B cell (primary cell): ENCODE data around the gene EPB41. TPM values are rescaled to one million over a fixed set of nuclear protein-coding genes. Genes with fewer than 3 reads are reported as not detected.

ENCODE experiments used
- ATAC-seq: fragments of 200-7000 bp; cut with Tn5 transposase; one replicate; pipeline ENCODE4 v1.10.0; 2021; ENCODE audit warnings: low read depth, mild to moderate bottlenecking, moderate number of reproducible peaks, moderate library complexity
- CTCF ChIA-PET: fragments of 350-600 bp; sonication (Branson Sonifier 250); formaldehyde crosslinking; loops from one replicate; lab custom pipeline; 2021; ENCODE audit warnings: antibody characterized with exemption, inconsistent platforms; lab: Charles Lee
- POLR2A ChIA-PET: fragments of 350-600 bp; sonication (Branson Sonifier 250); formaldehyde crosslinking; loops from one replicate; lab custom pipeline; 2021; ENCODE audit warnings: antibody characterized with exemption; lab: Charles Lee
- DNase-seq: peaks from one replicate; pipeline ENCODE4 v3.0.0; 2013
- H2AFZ ChIP-seq: 2 replicates; pipeline ENCODE4 v1.6.1; 2012; ENCODE audit warnings: mild to moderate bottlenecking, low read depth, low read length; ENCODE audit not compliant: insufficient read depth, poor library complexity, severe bottlenecking
- H3K27ac ChIP-seq, 2 donors: 1 replicate in 1 of 2; 2 replicates in 1 of 2; pipeline ENCODE4 v1.5.1; 2012 to 2013; ENCODE audit warnings: low read length in 2 of 2, mild to moderate bottlenecking in 2 of 2, moderate library complexity in 1 of 2
- H3K27me3 ChIP-seq, 4 experiments: fragments of 200-600 bp in 1 of 4; sonication (generic) in 1 of 4; replicated peaks in 1 of 4; 1 replicate in 2 of 4; 2 replicates in 2 of 4; pipeline versions ENCODE4 v1.6.1 to v1.7.0; 2013 to 2016; ENCODE audit warnings: low read length in 3 of 4, mild to moderate bottlenecking in 2 of 4, mixed read lengths in 1 of 4, moderate library complexity in 1 of 4; ENCODE audit not compliant: insufficient read depth in 4 of 4, control insufficient read depth in 3 of 4; ENCODE audit errors: control extremely low read depth in 1 of 4
- H3K36me3 ChIP-seq, 2 experiments: replicated peaks in 1 of 2; 1 replicate in 1 of 2; 2 replicates in 1 of 2; pipeline versions ENCODE4 v1.6.1 to v1.7.1; 2013; ENCODE audit warnings: low read length in 1 of 2; ENCODE audit not compliant: insufficient read depth in 2 of 2, control insufficient read depth in 1 of 2; ENCODE audit errors: control extremely low read depth in 1 of 2, extremely low read depth in 1 of 2
- H3K4me1 ChIP-seq, 2 donors: fragments of 200-600 bp in 1 of 2; sonication (generic) in 1 of 2; 1 replicate in 1 of 2; 2 replicates in 1 of 2; pipeline versions ENCODE4 v1.5.1 to v1.6.1; 2013 to 2017; ENCODE audit warnings: low read length in 2 of 2; ENCODE audit not compliant: control insufficient read depth in 2 of 2, insufficient read depth in 2 of 2
- H3K4me2 ChIP-seq: replicated peaks from 2 replicates; pipeline ENCODE3; 2012; ENCODE audit warnings: mild to moderate bottlenecking, low read depth, low read length; ENCODE audit not compliant: poor library complexity, severe bottlenecking
- H3K4me3 ChIP-seq, 5 experiments: fragments of 200-600 bp in 1 of 5; sonication (generic) in 1 of 5; 1 replicate in 3 of 5; 2 replicates in 2 of 5; pipeline versions ENCODE4 v1.5.1 to v1.7.0; 2011 to 2016; ENCODE audit warnings: low read length in 4 of 5, mild to moderate bottlenecking in 4 of 5, low read depth in 2 of 5, control low read depth in 1 of 5, moderate library complexity in 1 of 5; ENCODE audit not compliant: insufficient read depth in 1 of 5; ENCODE audit errors: control extremely low read depth in 1 of 5, extremely low read depth in 1 of 5
- H3K79me2 ChIP-seq: fragments of 200-600 bp; sonication (generic); one replicate; pipeline ENCODE4 v1.6.0; 2016; ENCODE audit warnings: low read length; ENCODE audit not compliant: control insufficient read depth, insufficient read depth
- H3K9ac ChIP-seq: fragments of 200-600 bp; sonication (generic); 2 replicates; pipeline ENCODE4 v1.6.1; 2017; ENCODE audit warnings: mild to moderate bottlenecking, low read length, moderate library complexity
- H3K9me3 ChIP-seq, 3 donors: one replicate each; pipeline versions ENCODE4 v1.6.1 to v1.7.1; 2013; ENCODE audit warnings: low read length in 2 of 3; ENCODE audit not compliant: control insufficient read depth in 2 of 3, insufficient read depth in 1 of 3; ENCODE audit errors: control extremely low read depth in 1 of 3
- H4K20me1 ChIP-seq: 2 replicates; pipeline ENCODE4 v1.6.0; 2012; ENCODE audit warnings: mild to moderate bottlenecking, low read length; ENCODE audit not compliant: insufficient read depth, control insufficient read depth, poor library complexity, severe bottlenecking
- H3K27ac Mint-ChIP-seq: one replicate; pipeline ENCODE4 v1.8.0; 2021; ENCODE audit warnings: mixed read lengths
- H3K27me3 Mint-ChIP-seq: one replicate; pipeline ENCODE4 v1.8.0; 2021; ENCODE audit warnings: mixed read lengths
- H3K4me1 Mint-ChIP-seq: one replicate; pipeline ENCODE4 v1.8.0; 2021; ENCODE audit warnings: mixed read lengths
- H3K4me3 Mint-ChIP-seq: one replicate; pipeline ENCODE4 v1.8.0; 2021; ENCODE audit warnings: mixed read lengths
- H3K9me3 Mint-ChIP-seq: one replicate; pipeline ENCODE4 v1.8.0; 2022; ENCODE audit warnings: mixed read lengths; ENCODE audit not compliant: insufficient read depth
- CTCF ChIP-seq: fragments of 200-600 bp; IDR thresholded peaks from one replicate; pipeline ENCODE4 v1.8.0; 2022; ENCODE audit warnings: antibody characterized with exemption, mild to moderate bottlenecking
- EZH2 ChIP-seq: IDR thresholded peaks from 2 replicates; pipeline ENCODE4 v1.6.1; 2012; ENCODE audit warnings: borderline replicate concordance, low read depth, mild to moderate bottlenecking, moderate library complexity, low read length; ENCODE audit not compliant: insufficient read depth, poor library complexity, severe bottlenecking
- WGBS: methylation state at CpG from one replicate; pipeline ENCODE4 v1.1.5; 2013; ENCODE audit warnings: missing lambda C conversion rate; ENCODE audit not compliant: insufficient coverage; 5-methylcytosine and 5-hydroxymethylcytosine counted together
- intact Hi-C: fragments of 100-400 bp; cut with micrococcal nuclease; formaldehyde crosslinking; loops from one replicate; pipeline ENCODE4 v1.10.0; 2022
- polyA plus RNA-seq: library from polyadenylated mRNA; depleted of rRNA; stranded (reverse); fragments of >200 nt; gene quantifications from 2 replicates; pipeline ENCODE4 v1.2.3, GENCODE V29; 2012
- total RNA-seq, 2 donors: library from RNA; stranded (reverse); fragments of 120-200 nt in 1 of 2; gene quantifications; 1 replicate in 1 of 2; 2 replicates in 1 of 2; pipeline versions ENCODE4 v1.2.3 to v1.2.4, GENCODE V29; 2013 to 2022

EPB41 gene
- total and polyA plus RNA-seq, 2 donors (not counting 1 experiment from before 2014, with no cell fraction given): 45.8 to 186 TPM

DNA sequence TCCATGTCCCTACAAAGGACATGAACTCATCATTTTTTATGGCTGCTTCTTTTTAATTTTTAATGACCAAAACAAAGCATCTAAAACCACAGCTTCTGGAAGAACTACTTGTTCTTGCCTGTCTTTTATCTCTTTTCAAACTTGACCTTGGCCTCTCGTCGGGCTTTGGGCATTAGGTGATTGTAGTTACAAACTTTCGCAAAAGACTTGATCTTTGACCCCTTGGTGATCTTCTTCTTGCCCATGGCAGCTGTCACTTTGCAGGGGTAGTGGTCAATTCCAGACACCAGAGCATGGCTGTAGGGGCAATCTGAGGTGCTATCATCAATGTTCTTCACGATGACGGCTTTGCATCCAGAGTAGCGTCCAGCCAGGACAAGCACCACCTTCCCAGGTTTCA lies 67.8 kb downstream of the EPB41 start:
- ATAC-seq: no peak
- Histone ChIP-seq H3K36me3 (peaks cover 0 to 1% of the 10 kb centered on the region in 2 experiments), H3K9ac (no peak overlapping the region), H3K27me3 (no peaks in the 10 kb centered on the region), H3K4me2 (no peak overlapping the region), H3K79me2 (peaks cover 74% of the 10 kb centered on the region), H2AFZ (no peak overlapping the region), H4K20me1 (peaks cover 41% of the 10 kb centered on the region), H3K4me3 (no peak overlapping the region), H3K4me1 (peaks cover 18 to 22% of the 10 kb centered on the region in 2 donors), H3K27ac (no peak overlapping the region), H3K9me3 (peaks cover 0 to 8% (median 7%) of the 10 kb centered on the region in 3 donors)
- intact Hi-C loops: no loop called here
- Mint-ChIP-seq H3K27me3 (no peaks in the 10 kb centered on the region), H3K4me3 (no peak overlapping the region), H3K27ac (no peak overlapping the region), H3K4me1 (peaks cover 43% of the 10 kb centered on the region), H3K9me3 (no peaks in the 10 kb centered on the region)
- ChIA-PET CTCF (interaction anchor here (0.5 to 1.2 kb wide), 3 partner anchors 22 to 48 kb away, joined by 3 to 5 read pairs (median 4); no protein-coding TSS in a partner anchor), POLR2A (interaction anchor here (0.6 kb wide), 1 partner anchor 22 kb away, joined by 8 read pairs; no protein-coding TSS in a partner anchor)
- TF ChIP-seq EZH2 (no peak), CTCF (no peak)
- WGBS: 95% methylated on average over 4 of the region's 6 CpGs
- DNase-seq: no peak

DNA sequence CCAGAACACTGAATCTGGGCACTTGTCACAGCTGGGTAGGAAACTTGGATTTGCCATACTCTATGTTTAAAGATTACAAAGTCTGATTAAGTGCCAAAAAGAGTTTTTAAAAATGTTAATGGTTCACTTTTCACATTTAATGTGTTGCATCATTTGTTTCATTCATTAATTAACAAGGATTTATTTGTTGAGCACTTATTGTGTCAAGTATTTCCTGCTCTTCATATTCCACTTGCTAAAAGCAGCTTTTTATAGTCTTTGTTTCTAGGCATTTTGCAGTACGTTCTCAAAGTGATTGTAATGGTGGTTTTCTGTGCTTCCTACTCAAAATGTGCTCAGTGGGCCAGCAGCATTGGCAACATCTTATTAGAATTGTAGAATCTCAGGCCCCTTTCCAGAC lies 68.7 kb downstream of the EPB41 start:
- Mint-ChIP-seq H3K27ac (no peak overlapping the region), H3K9me3 (no peaks in the 10 kb centered on the region), H3K4me3 (no peak overlapping the region), H3K27me3 (no peaks in the 10 kb centered on the region), H3K4me1 (peaks cover 42% of the 10 kb centered on the region)
- Histone ChIP-seq H3K79me2 (peaks cover 73% of the 10 kb centered on the region), H3K9ac (no peak overlapping the region), H3K4me2 (no peak overlapping the region), H3K9me3 (peaks cover 0 to 8% (median 7%) of the 10 kb centered on the region in 3 donors), H4K20me1 (peaks cover 49% of the 10 kb centered on the region), H2AFZ (no peak overlapping the region), H3K27me3 (no peaks in the 10 kb centered on the region), H3K4me3 (no peak overlapping the region), H3K4me1 (peaks cover 20 to 27% of the 10 kb centered on the region in 2 donors), H3K36me3 (peaks cover 1 to 9% of the 10 kb centered on the region in 2 experiments), H3K27ac (no peak overlapping the region)
- CTCF ChIA-PET: interaction anchor here (0.8 to 1.7 kb wide), 6 partner anchors 47 to 198 kb away, joined by 3 to 4 read pairs (median 3); no protein-coding TSS in a partner anchor
- DNase-seq (no peak), ATAC-seq (no peak)
- WGBS: no CpG with 5 or more reads among the region's 1 CpG
- TF ChIP-seq CTCF: no peak
- TF ChIP-seq EZH2: no peak
- POLR2A ChIA-PET: no interaction called here
- intact Hi-C loops: no loop called here
